GM12878 (cell line): ENCODE data around the gene MED13L. TPM values are rescaled to one million over a fixed set of nuclear protein-coding genes. Genes with fewer than 3 reads are reported as not detected.

ENCODE experiments used
- ATAC-seq: fragments of 200-7000 bp; cut with Tn5 transposase; 3 replicates; pipeline ENCODE4 v1.9.1; 2020; ENCODE audit warnings: mild to moderate bottlenecking, moderate library complexity
- BruUV-seq: library from RNA; stranded (reverse); fragments of 400-500 nt; replicated peaks from 2 replicates; lab custom pipeline; 2021; lab: Mats Ljungman, UMichigan
- CTCF ChIA-PET: fragments of 300-600 bp; sonication (Branson Sonifier 250); formaldehyde crosslinking; extraction: SDS; loops from one replicate; lab custom pipeline; 2021; ENCODE audit warnings: inconsistent platforms; lab: Yijun Ruan, JAX
- POLR2A ChIA-PET: fragments of 350-600 bp; formaldehyde crosslinking; extraction: SDS; loops from one replicate; lab custom pipeline; 2021; ENCODE audit warnings: inconsistent platforms; lab: Charles Lee
- RAD21 ChIA-PET: fragments of 300-600 bp; sonication (Branson Sonifier 250); formaldehyde crosslinking; loops from one replicate; lab custom pipeline; 2023; ENCODE audit warnings: antibody characterized with exemption; ENCODE audit not compliant: unreplicated experiment; lab: Charles Lee
- SMC1A ChIA-PET: fragments of 300-600 bp; sonication (Branson Sonifier 250); formaldehyde crosslinking; loops from one replicate; lab custom pipeline; 2023; ENCODE audit not compliant: unreplicated experiment, uncharacterized antibody; lab: Charles Lee
- DNase-seq: peaks from one replicate; pipeline ENCODE4 v3.0.0-alpha.2; 2011; ENCODE audit warnings: low read depth, low spot score
- FAIRE-seq: peaks from 3 replicates; lab custom pipeline; 2011; peaks lifted over from hg19 to GRCh38; lab: Jason Lieb, UNC
- H2AFZ ChIP-seq: 2 replicates; pipeline ENCODE4 v1.6.0; 2011; ENCODE audit warnings: low read depth, low read length, control low read depth; ENCODE audit not compliant: control insufficient read depth
- H3K27ac ChIP-seq: 2 replicates; pipeline ENCODE4 v1.5.1; 2011; ENCODE audit warnings: control low read depth; ENCODE audit not compliant: control insufficient read depth, insufficient read depth
- H3K27me3 ChIP-seq, 2 experiments: replicated peaks in 1 of 2; 2 replicates each; pipeline versions ENCODE4 v1.6.0 to v1.6.1; 2011; ENCODE audit warnings: low read length in 1 of 2; ENCODE audit not compliant: control insufficient read depth in 2 of 2, insufficient read depth in 2 of 2
- H3K36me3 ChIP-seq, 2 experiments: 2 replicates each; pipeline ENCODE4 v1.5.1; 2011; ENCODE audit warnings: low read length in 1 of 2; ENCODE audit not compliant: control insufficient read depth in 2 of 2, insufficient read depth in 2 of 2
- H3K4me1 ChIP-seq: 2 replicates; pipeline ENCODE4 v1.6.1; 2011; ENCODE audit warnings: mild to moderate bottlenecking, low read length, moderate library complexity, mixed read lengths; ENCODE audit not compliant: control insufficient read depth, insufficient read depth
- H3K4me2 ChIP-seq: 2 replicates; pipeline ENCODE4 v1.6.0; 2011; ENCODE audit warnings: control low read depth; ENCODE audit not compliant: control insufficient read depth, insufficient read depth
- H3K4me3 ChIP-seq: fragments of 200-600 bp; sonication (generic); 2 replicates; pipeline ENCODE4 v1.5.1; 2016
- H3K79me2 ChIP-seq: 2 replicates; pipeline ENCODE4 v1.6.0; 2011; ENCODE audit warnings: low read length; ENCODE audit not compliant: control insufficient read depth, insufficient read depth
- H3K9ac ChIP-seq: 2 replicates; pipeline ENCODE4 v1.8.0; 2011; ENCODE audit warnings: low read length, control low read depth, mixed read lengths; ENCODE audit not compliant: control insufficient read depth, insufficient read depth
- H3K9me3 ChIP-seq: replicated peaks from 3 replicates; pipeline ENCODE4 v1.5.1; 2011; ENCODE audit warnings: mild to moderate bottlenecking, low read length; ENCODE audit not compliant: control insufficient read depth, insufficient read depth
- H4K20me1 ChIP-seq: 2 replicates; pipeline ENCODE4 v1.6.0; 2011; ENCODE audit not compliant: control insufficient read depth, insufficient read depth
- BACH1 ChIP-seq: fragments of 450-650 bp; IDR thresholded peaks from 2 replicates; pipeline ENCODE4 v1.6.1; 2017; ENCODE audit warnings: mild to moderate bottlenecking, borderline replicate concordance
- E2F4 ChIP-seq: IDR thresholded peaks from 2 replicates; pipeline ENCODE4 v1.6.1; 2012; ENCODE audit warnings: low read depth, low read length, improper control_type of control experiment
- HDAC6 ChIP-seq: fragments of 200-600 bp; sonication (generic); IDR thresholded peaks from one replicate; pipeline ENCODE4 v1.8.0; 2017; ENCODE audit warnings: antibody characterized with exemption; ENCODE audit not compliant: unreplicated experiment
- PRDM15 ChIP-seq: fragments of 450-650 bp; formaldehyde crosslinking; IDR thresholded peaks from 2 replicates; pipeline ENCODE4 v1.4.0; 2020; ENCODE audit warnings: mild to moderate bottlenecking, moderate library complexity
- RB1 ChIP-seq: fragments of 450-650 bp; formaldehyde crosslinking; IDR thresholded peaks from 2 replicates; pipeline ENCODE4 v1.6.1; 2017; ENCODE audit warnings: mild to moderate bottlenecking, borderline replicate concordance
- SMC3 ChIP-seq: IDR thresholded peaks from 2 replicates; pipeline ENCODE4 v1.6.1; 2011; ENCODE audit warnings: low read length, improper control_type of control experiment, borderline replicate concordance
- ZNF207 ChIP-seq: fragments of 450-650 bp; IDR thresholded peaks from 2 replicates; pipeline ENCODE4 v1.6.1; 2014; ENCODE audit warnings: antibody characterized with exemption, mild to moderate bottlenecking, borderline replicate concordance
- ZNF622 ChIP-seq: fragments of 450-650 bp; IDR thresholded peaks from 2 replicates; pipeline ENCODE4 v1.6.1; 2017; ENCODE audit warnings: mild to moderate bottlenecking, inconsistent platforms
- WGBS: methylation state at CpG from one replicate; pipeline ENCODE4 v1.1.6; 2016; ENCODE audit warnings: low lambda C conversion rate; ENCODE audit not compliant: insufficient replicate concordance, insufficient coverage; ENCODE audit errors: missing lambda C conversion rate; 5-methylcytosine and 5-hydroxymethylcytosine counted together
- in situ Hi-C: fragments of 300-500 bp; cut with MboI; formaldehyde crosslinking; loops from 9 replicates; pipeline ENCODE4 v1.14.3; 2018; ENCODE audit warnings: mixed read lengths
- intact Hi-C: fragments of 100-400 bp; cut with micrococcal nuclease; formaldehyde crosslinking; loops from one replicate; pipeline ENCODE4 v1.14.2; 2022; ENCODE audit not compliant: unreplicated experiment
- polyA plus RNA-seq, 11 experiments: library from polyadenylated mRNA; depleted of rRNA in 4 of 11; unstranded in 6 of 11; stranded (reverse) in 5 of 11; fragments of >200 nt; fragmentation: Nextera tagmentation in 4 of 11; fragmentation: Illumina TruSeq in 1 of 11; extraction: Ambion mirVana in 4 of 11; extraction: Trizol in 1 of 11; gene quantifications; 1 replicate in 1 of 11; 2 replicates in 10 of 11; pipeline versions ENCODE4 v1.2.1 to v1.2.3, GENCODE V29; 2011 to 2016; ENCODE audit warnings: inconsistent platforms in 2 of 11, missing spikeins in 2 of 11, low read depth in 1 of 11
- total RNA-seq, 4 experiments: library from RNA; depleted of rRNA in 3 of 4; stranded (reverse); fragments of >200 nt in 3 of 4; fragmentation: Illumina TruSeq in 1 of 4; extraction: Trizol in 1 of 4; gene quantifications; 2 replicates each; pipeline versions ENCODE4 v1.2.1 to v1.2.3, GENCODE V29; 2013 to 2021

Gene MED13L
- total and polyA plus RNA-seq, 10 of the 15 experiments (the other 5 are each of a cell fraction or from before 2014, with no cell fraction given), result 3.7 to 30.1 (median 9.1) TPM

DNA sequence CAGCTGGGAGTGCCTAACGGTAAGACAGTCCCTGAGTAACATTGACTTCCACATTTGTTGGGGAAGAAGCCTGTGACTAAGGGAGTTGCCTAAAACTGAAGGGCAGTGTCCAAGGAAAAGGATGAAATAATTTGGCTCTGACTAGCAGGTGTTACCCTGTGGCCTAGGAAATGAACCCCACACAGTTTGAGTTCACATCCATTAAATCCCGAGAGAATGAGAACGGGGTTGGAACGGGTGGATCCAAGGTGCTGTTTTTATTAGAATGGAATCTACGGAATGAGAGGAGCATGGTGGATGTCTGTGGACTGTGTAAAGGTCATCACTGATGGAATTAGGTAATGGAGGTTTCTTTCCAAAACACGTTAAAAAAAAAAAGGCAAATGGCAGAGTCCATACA is 324.0 kb downstream of the MED13L start:
- in situ Hi-C loops, result no loop called here
- FAIRE-seq, result no peak
- ATAC-seq, result no peak
- Histone ChIP-seq H3K9me3 (no peaks in the 10 kb centered on the region), H3K79me2 (no peaks in the 10 kb centered on the region), H3K27ac (no peak overlapping the region), H3K4me1 (no peaks in the 10 kb centered on the region)
- no TSS peak for BruUV-seq
- CTCF ChIA-PET, result no interaction called here
- TF ChIP-seq HDAC6 (no peak), RB1 (no peak), PRDM15 (CRISPR knock-in tag) (no peak), ZNF622 (no peak), ZNF207 (no peak), BACH1 (no peak), SMC3 (no peak), E2F4 (no peak)
- TF ChIP-seq, all 136 proteins: peak for 0
- no peak for DNase-seq
- no peak overlapping the region for H3K9ac ChIP-seq
- H3K4me3 ChIP-seq, result no peak overlapping the region
- WGBS, result 57% methylated on average over 6 of the region's 6 CpGs
- ChIA-PET POLR2A (no interaction called here), SMC1A (no interaction called here), RAD21 (no interaction called here)
- intact Hi-C loops, result no loop called here
- no peaks in the 10 kb centered on the region for H3K36me3 ChIP-seq
- H2AFZ ChIP-seq, result no peak overlapping the region
- H3K27me3 ChIP-seq, result no peaks in the 10 kb centered on the region
- H4K20me1 ChIP-seq, result no peaks in the 10 kb centered on the region
- no peak overlapping the region for H3K4me2 ChIP-seq
